Transverse colon (tissue), 4 donors: ENCODE measurements around the gene HEXD. TPM values are rescaled to one million over a fixed set of nuclear protein-coding genes. Genes with fewer than 3 reads are reported as not detected.

Experiments
- DNase-seq: peaks from one replicate; pipeline ENCODE4 v3.0.0-alpha.2; 2019
- H3K27ac ChIP-seq, 4 donors: fragments of 200-600 bp; sonication (generic); 2 replicates each; pipeline ENCODE4 v1.5.1; 2016 to 2018; ENCODE audit warnings: inconsistent platforms in 4 of 4
- H3K27me3 ChIP-seq: fragments of 200-600 bp; sonication (generic); 2 replicates; pipeline ENCODE4 v1.5.1; 2017; ENCODE audit warnings: inconsistent platforms
- H3K36me3 ChIP-seq, 4 donors: fragments of 200-600 bp; sonication (generic); 2 replicates each; pipeline ENCODE4 v1.5.1; 2017 to 2019; ENCODE audit warnings: inconsistent platforms in 4 of 4
- H3K4me1 ChIP-seq, 4 donors: fragments of 200-600 bp; sonication (generic); 2 replicates each; pipeline ENCODE4 v1.5.1; 2017 to 2020; ENCODE audit warnings: inconsistent platforms in 4 of 4
- H3K4me3 ChIP-seq, 4 donors: fragments of 200-600 bp; sonication (generic); 1 replicate in 1 of 4; 2 replicates in 3 of 4; pipeline versions ENCODE4 v1.5.1 to v1.6.1; 2017 to 2019; ENCODE audit warnings: inconsistent platforms in 4 of 4
- H3K9me3 ChIP-seq, 2 donors: fragments of 200-600 bp; sonication (generic); 2 replicates each; pipeline ENCODE4 v1.5.1; 2017 to 2019; ENCODE audit warnings: inconsistent platforms in 2 of 2
- CTCF ChIP-seq, 5 experiments: fragments of 200-600 bp in 3 of 5; fragments of 450-650 bp in 2 of 5; sonication (generic) in 3 of 5; IDR thresholded peaks; 1 replicate in 2 of 5; 2 replicates in 3 of 5; pipeline ENCODE4 v1.5.1; 2016 to 2017; ENCODE audit warnings: antibody characterized with exemption in 5 of 5, inconsistent platforms in 3 of 5, mild to moderate bottlenecking in 2 of 5, moderate library complexity in 1 of 5
- EP300 ChIP-seq: sonication (generic); formaldehyde crosslinking; IDR thresholded peaks from one replicate; pipeline ENCODE4 v1.6.1; 2017; ENCODE audit warnings: antibody characterized with exemption, low read depth
- POLR2A ChIP-seq: fragments of 450-650 bp; IDR thresholded peaks from one replicate; pipeline ENCODE4 v1.6.1; 2016; ENCODE audit warnings: antibody characterized with exemption, mild to moderate bottlenecking, moderate library complexity
- POLR2AphosphoS5 ChIP-seq, 3 donors: sonication (generic); formaldehyde crosslinking; IDR thresholded peaks; one replicate each; pipeline ENCODE4 v1.6.1; 2016; ENCODE audit warnings: antibody characterized with exemption in 3 of 3
- WGBS, 2 donors: methylation state at CpG; one replicate each; pipeline ENCODE4 v1.1.5; 2018; ENCODE audit warnings: low coverage in 1 of 2; 5-methylcytosine and 5-hydroxymethylcytosine counted together
- in situ Hi-C, 4 donors: fragments of 200-750 bp; cut with MboI; loops; one replicate each; pipeline versions ENCODE4 v1.15.0 to v1.15.1; 2017; ENCODE audit warnings: low sequenced_read_pairs in 3 of 4, low pct_ligation_motif_present in 1 of 4, low pct_unique_long_range_greater_than_20kb in 1 of 4
- intact Hi-C: fragments of 100-400 bp; cut with DNase I; formaldehyde crosslinking; loops from one replicate; pipeline ENCODE4 v1.15.1; 2023; ENCODE audit warnings: low total_unique reads
- total RNA-seq, 4 donors: library from RNA; depleted of rRNA; stranded (reverse); fragments of >200 nt; gene quantifications; one replicate each; pipeline ENCODE4 v1.1.0, GENCODE V29; 2016

Gene HEXD
- total RNA-seq, 4 donors from 2014 or later = 45.5 to 258 (median 102) TPM

- DNase-seq = no peak
- WGBS, 2 donors = 39% methylated on average over 22 of the region's 26 CpGs; no CpG with 5 or more reads in 1 of the 2 donors
- Histone ChIP-seq H3K9me3 (no peaks in the 10 kb centered on the region), H3K27me3 (peaks cover 56% of the 10 kb centered on the region), H3K36me3 (no peaks in the 10 kb centered on the region), H3K27ac (no peak overlapping the region), H3K4me3 (no peak overlapping the region), H3K4me1 (peaks cover 0 to 16% (median 10%) of the 10 kb centered on the region in 4 donors)
- in situ Hi-C loops = no loop called here
- TF ChIP-seq CTCF (IDR thresholded peaks at IDR 0.05) = no peak
- TF ChIP-seq POLR2A = no peak
- TF ChIP-seq POLR2AphosphoS5 (IDR thresholded peaks at IDR 0.05) = no peak
- no peak for TF ChIP-seq EP300
- intact Hi-C loops = no loop called here
Measured at GRCh38 chr17:82385559-82386254, 32.4 kb upstream of the HEXD start.

GRCh38 chr17:82386255-82386831 is 31.8 kb upstream of the HEXD start:
- no peak overlapping the region for H3K4me3 ChIP-seq
- intact Hi-C loops (no loop called here), in situ Hi-C loops (no loop called here)
- no peak for DNase-seq
- H3K4me1 ChIP-seq = peaks cover 0 to 16% (median 10%) of the 10 kb centered on the region in 4 donors
- peaks cover 56% of the 10 kb centered on the region for H3K27me3 ChIP-seq
- WGBS, 2 donors = 43% methylated on average over 12 of the region's 17 CpGs; no CpG with 5 or more reads in 1 of the 2 donors
- H3K36me3 ChIP-seq = no peaks in the 10 kb centered on the region
- TF ChIP-seq POLR2A (no peak), CTCF (IDR thresholded peaks at IDR 0.05) (no peak), EP300 (no peak), POLR2AphosphoS5 (IDR thresholded peaks at IDR 0.05) (no peak)
- H3K9me3 ChIP-seq = no peaks in the 10 kb centered on the region
- H3K27ac ChIP-seq = no peak overlapping the region

- no peak for DNase-seq
- Histone ChIP-seq H3K27me3 (peaks cover 56% of the 10 kb centered on the region), H3K4me1 (peaks cover 0 to 16% (median 10%) of the 10 kb centered on the region in 4 donors), H3K9me3 (no peaks in the 10 kb centered on the region), H3K36me3 (no peaks in the 10 kb centered on the region), H3K4me3 (no peak overlapping the region), H3K27ac (no peak overlapping the region)
- in situ Hi-C loops (no loop called here), intact Hi-C loops (no loop called here)
- TF ChIP-seq POLR2AphosphoS5 (IDR thresholded peaks at IDR 0.05) = no peak
- no peak for TF ChIP-seq CTCF (IDR thresholded peaks at IDR 0.05)
- TF ChIP-seq POLR2A = no peak
- TF ChIP-seq EP300 = no peak
- 17 to 30% methylated on average over 1 to 34 of the region's 38 CpGs for WGBS, 2 donors
Measured at GRCh38 chr17:82386881-82387704, 31.1 kb upstream of the HEXD start.

- H3K36me3 ChIP-seq = no peaks in the 10 kb centered on the region
- H3K4me3 ChIP-seq = no peak overlapping the region
- H3K9me3 ChIP-seq = no peaks in the 10 kb centered on the region
- DNase-seq = no peak
- intact Hi-C loops = no loop called here
- TF ChIP-seq POLR2AphosphoS5 (IDR thresholded peaks at IDR 0.05) = no peak
- TF ChIP-seq CTCF (IDR thresholded peaks at IDR 0.05) = no peak
- TF ChIP-seq EP300 = no peak
- TF ChIP-seq POLR2A = no peak
- 42 to 67% methylated on average over 2 to 3 of the region's 3 CpGs for WGBS, 2 donors
- H3K27ac ChIP-seq = no peak overlapping the region
- in situ Hi-C loops = no loop called here
- H3K4me1 ChIP-seq = peaks cover 0 to 16% (median 10%) of the 10 kb centered on the region in 4 donors
- H3K27me3 ChIP-seq = peaks cover 50% of the 10 kb centered on the region
Measured at GRCh38 chr17:82387705-82388106, 30.4 kb upstream of the HEXD start.
